SU-DHL-6 (cell line): ENCODE results near the gene IGFBP6.

Source experiments
- CTCF ChIP-seq: fragments of 200-600 bp; sonication (generic); IDR thresholded peaks from one replicate; pipeline ENCODE4 v1.5.1; 2017; ENCODE audit warnings: antibody characterized with exemption, mild to moderate bottlenecking, low read length, moderate library complexity; ENCODE audit not compliant: insufficient read depth, poor library complexity, severe bottlenecking
- EZH2phosphoT487 ChIP-seq: fragments of 200-600 bp; sonication (generic), shearing (Covaris generic); conservative IDR thresholded peaks from 2 replicates; pipeline ENCODE4 v1.6.1; 2018; ENCODE audit warnings: mild to moderate bottlenecking, antibody characterized with exemption, low read length, moderate library complexity, mixed read lengths

- TF ChIP-seq EZH2phosphoT487 (no peak), CTCF (no peak)
Observed at GRCh38 chr12:53082637-53083175, 14.8 kb upstream of the IGFBP6 start.
